ENCODE measurements around the gene CXCL8. TPM values are rescaled to one million over a fixed set of nuclear protein-coding genes. Genes with fewer than 3 reads are reported as not detected.

The CXCL8 gene
- total and polyA plus RNA-seq, 2 of the 8 experiments (the other 6 are each of a cell fraction or from before 2014, with no cell fraction given): not detected

DNA sequence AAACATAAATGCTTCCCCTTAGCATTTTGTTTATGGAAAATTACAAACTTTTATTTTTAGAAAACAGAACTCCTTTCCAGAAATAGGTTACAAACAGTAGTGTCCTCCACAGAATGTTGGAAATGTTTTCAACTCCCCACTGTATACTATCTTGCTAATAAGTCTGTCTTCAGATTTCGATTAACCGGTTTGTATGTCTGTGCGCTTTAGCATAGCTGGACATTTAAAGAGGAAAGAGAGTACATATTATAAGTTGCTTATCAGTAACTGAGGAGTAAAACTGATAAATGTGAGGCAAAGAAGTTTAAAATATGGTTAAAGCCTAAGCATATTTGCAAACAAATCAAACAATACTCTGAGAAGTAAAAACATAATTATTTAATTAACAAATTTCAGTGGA lies 3.4 kb downstream of the CXCL8 start (continued):
- TF ChIP-seq, protein P1, sequence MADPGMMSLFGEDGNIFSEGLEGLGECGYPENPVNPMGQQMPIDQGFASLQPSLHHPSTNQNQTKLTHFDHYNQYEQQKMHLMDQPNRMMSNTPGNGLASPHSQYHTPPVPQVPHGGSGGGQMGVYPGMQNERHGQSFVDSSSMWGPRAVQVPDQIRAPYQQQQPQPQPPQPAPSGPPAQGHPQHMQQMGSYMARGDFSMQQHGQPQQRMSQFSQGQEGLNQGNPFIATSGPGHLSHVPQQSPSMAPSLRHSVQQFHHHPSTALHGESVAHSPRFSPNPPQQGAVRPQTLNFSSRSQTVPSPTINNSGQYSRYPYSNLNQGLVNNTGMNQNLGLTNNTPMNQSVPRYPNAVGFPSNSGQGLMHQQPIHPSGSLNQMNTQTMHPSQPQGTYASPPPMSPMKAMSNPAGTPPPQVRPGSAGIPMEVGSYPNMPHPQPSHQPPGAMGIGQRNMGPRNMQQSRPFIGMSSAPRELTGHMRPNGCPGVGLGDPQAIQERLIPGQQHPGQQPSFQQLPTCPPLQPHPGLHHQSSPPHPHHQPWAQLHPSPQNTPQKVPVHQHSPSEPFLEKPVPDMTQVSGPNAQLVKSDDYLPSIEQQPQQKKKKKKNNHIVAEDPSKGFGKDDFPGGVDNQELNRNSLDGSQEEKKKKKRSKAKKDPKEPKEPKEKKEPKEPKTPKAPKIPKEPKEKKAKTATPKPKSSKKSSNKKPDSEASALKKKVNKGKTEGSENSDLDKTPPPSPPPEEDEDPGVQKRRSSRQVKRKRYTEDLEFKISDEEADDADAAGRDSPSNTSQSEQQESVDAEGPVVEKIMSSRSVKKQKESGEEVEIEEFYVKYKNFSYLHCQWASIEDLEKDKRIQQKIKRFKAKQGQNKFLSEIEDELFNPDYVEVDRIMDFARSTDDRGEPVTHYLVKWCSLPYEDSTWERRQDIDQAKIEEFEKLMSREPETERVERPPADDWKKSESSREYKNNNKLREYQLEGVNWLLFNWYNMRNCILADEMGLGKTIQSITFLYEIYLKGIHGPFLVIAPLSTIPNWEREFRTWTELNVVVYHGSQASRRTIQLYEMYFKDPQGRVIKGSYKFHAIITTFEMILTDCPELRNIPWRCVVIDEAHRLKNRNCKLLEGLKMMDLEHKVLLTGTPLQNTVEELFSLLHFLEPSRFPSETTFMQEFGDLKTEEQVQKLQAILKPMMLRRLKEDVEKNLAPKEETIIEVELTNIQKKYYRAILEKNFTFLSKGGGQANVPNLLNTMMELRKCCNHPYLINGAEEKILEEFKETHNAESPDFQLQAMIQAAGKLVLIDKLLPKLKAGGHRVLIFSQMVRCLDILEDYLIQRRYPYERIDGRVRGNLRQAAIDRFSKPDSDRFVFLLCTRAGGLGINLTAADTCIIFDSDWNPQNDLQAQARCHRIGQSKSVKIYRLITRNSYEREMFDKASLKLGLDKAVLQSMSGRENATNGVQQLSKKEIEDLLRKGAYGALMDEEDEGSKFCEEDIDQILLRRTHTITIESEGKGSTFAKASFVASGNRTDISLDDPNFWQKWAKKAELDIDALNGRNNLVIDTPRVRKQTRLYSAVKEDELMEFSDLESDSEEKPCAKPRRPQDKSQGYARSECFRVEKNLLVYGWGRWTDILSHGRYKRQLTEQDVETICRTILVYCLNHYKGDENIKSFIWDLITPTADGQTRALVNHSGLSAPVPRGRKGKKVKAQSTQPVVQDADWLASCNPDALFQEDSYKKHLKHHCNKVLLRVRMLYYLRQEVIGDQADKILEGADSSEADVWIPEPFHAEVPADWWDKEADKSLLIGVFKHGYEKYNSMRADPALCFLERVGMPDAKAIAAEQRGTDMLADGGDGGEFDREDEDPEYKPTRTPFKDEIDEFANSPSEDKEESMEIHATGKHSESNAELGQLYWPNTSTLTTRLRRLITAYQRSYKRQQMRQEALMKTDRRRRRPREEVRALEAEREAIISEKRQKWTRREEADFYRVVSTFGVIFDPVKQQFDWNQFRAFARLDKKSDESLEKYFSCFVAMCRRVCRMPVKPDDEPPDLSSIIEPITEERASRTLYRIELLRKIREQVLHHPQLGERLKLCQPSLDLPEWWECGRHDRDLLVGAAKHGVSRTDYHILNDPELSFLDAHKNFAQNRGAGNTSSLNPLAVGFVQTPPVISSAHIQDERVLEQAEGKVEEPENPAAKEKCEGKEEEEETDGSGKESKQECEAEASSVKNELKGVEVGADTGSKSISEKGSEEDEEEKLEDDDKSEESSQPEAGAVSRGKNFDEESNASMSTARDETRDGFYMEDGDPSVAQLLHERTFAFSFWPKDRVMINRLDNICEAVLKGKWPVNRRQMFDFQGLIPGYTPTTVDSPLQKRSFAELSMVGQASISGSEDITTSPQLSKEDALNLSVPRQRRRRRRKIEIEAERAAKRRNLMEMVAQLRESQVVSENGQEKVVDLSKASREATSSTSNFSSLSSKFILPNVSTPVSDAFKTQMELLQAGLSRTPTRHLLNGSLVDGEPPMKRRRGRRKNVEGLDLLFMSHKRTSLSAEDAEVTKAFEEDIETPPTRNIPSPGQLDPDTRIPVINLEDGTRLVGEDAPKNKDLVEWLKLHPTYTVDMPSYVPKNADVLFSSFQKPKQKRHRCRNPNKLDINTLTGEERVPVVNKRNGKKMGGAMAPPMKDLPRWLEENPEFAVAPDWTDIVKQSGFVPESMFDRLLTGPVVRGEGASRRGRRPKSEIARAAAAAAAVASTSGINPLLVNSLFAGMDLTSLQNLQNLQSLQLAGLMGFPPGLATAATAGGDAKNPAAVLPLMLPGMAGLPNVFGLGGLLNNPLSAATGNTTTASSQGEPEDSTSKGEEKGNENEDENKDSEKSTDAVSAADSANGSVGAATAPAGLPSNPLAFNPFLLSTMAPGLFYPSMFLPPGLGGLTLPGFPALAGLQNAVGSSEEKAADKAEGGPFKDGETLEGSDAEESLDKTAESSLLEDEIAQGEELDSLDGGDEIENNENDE (IDR thresholded peaks at IDR 0.05; ENCODE audit: insufficient replicate concordance, low read length): no peak
- TF ChIP-seq, protein P2, sequence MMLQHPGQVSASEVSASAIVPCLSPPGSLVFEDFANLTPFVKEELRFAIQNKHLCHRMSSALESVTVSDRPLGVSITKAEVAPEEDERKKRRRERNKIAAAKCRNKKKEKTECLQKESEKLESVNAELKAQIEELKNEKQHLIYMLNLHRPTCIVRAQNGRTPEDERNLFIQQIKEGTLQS (IDR thresholded peaks at IDR 0.05; ENCODE audit: insufficient read depth, low read depth, low read length): no peak
- TF ChIP-seq POLR2A (IDR thresholded peaks at IDR 0.05; ENCODE audit: control extremely low read depth in 1 of 2, low read depth in 2 of 2, low read length in 2 of 2) (no peak), SP2 (IDR thresholded peaks at IDR 0.05; ENCODE audit: low read length) (no peak), ZNF274 (IDR thresholded peaks at IDR 0.05; ENCODE audit: borderline replicate concordance, extremely low read depth, low read length) (no peak), SRF (IDR thresholded peaks at IDR 0.05; ENCODE audit: low read depth, low read length) (no peak), JUND (IDR thresholded peaks at IDR 0.05; ENCODE audit: low read length) (no peak), RAD21 (IDR thresholded peaks at IDR 0.05 in 1 of 2, conservative IDR thresholded peaks at IDR 0.05 in 1 of 2; ENCODE audit: low read depth in 2 of 2, low read length in 2 of 2) (no peak)
- TF ChIP-seq, protein P3, sequence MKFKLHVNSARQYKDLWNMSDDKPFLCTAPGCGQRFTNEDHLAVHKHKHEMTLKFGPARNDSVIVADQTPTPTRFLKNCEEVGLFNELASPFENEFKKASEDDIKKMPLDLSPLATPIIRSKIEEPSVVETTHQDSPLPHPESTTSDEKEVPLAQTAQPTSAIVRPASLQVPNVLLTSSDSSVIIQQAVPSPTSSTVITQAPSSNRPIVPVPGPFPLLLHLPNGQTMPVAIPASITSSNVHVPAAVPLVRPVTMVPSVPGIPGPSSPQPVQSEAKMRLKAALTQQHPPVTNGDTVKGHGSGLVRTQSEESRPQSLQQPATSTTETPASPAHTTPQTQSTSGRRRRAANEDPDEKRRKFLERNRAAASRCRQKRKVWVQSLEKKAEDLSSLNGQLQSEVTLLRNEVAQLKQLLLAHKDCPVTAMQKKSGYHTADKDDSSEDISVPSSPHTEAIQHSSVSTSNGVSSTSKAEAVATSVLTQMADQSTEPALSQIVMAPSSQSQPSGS (IDR thresholded peaks at IDR 0.05; ENCODE audit: low read length): no peak

Data from H1 (cell line).